K562 (cell line): ENCODE results near the gene C7orf57. TPM values are rescaled to one million over a fixed set of nuclear protein-coding genes. Genes with fewer than 3 reads are reported as not detected.

Experiments
- ATAC-seq: fragments of 200-7000 bp; cut with Tn5 transposase; 3 replicates; pipeline ENCODE4 v1.9.1; 2020; ENCODE audit warnings: moderate library complexity
- BruUV-seq: library from RNA; stranded (reverse); fragments of 400-500 nt; replicated peaks from 2 replicates; lab custom pipeline; 2021; lab: Mats Ljungman, UMichigan
- CTCF ChIA-PET: fragments of 300-600 bp; formaldehyde crosslinking; extraction: SDS; loops from one replicate; lab custom pipeline; 2021; ENCODE audit warnings: low intra/inter-chr PET ratio; lab: Yijun Ruan, JAX
- POLR2A ChIA-PET: fragments of 300-600, 350-650 bp; sonication (Branson Sonifier 250); formaldehyde crosslinking; extraction: SDS; loops from one replicate; lab custom pipeline; 2021; ENCODE audit warnings: antibody characterized with exemption, inconsistent platforms; lab: Yijun Ruan, JAX
- DNase-seq, 4 experiments: peaks; one replicate each; pipeline versions ENCODE4 v3.0.0 to v3.0.0-alpha.2; 2011 to 2018; ENCODE audit warnings: low spot score in 3 of 4, mixed read lengths in 3 of 4; ENCODE audit errors: extremely low read depth in 1 of 4
- FAIRE-seq: peaks from 2 replicates; lab custom pipeline; 2011; peaks lifted over from hg19 to GRCh38; lab: Jason Lieb, UNC
- H2AFZ ChIP-seq: 2 replicates; pipeline ENCODE4 v1.6.0; 2011; ENCODE audit warnings: low read depth, low read length, control low read depth, inconsistent platforms
- H3K27ac ChIP-seq: fragments of 200-600 bp; 3 replicates; pipeline ENCODE4 v1.8.0; 2011; ENCODE audit warnings: low read depth, mild to moderate bottlenecking, control low read depth, inconsistent platforms, low read length, moderate library complexity, mixed read lengths; ENCODE audit errors: extremely low read depth
- H3K27me3 ChIP-seq, 2 experiments: fragments of 300-600 bp in 1 of 2; 2 replicates in 1 of 2; 3 replicates in 1 of 2; pipeline versions ENCODE4 v1.6.0 to v1.8.0; 2011; ENCODE audit warnings: inconsistent platforms in 2 of 2, low read length in 2 of 2, mild to moderate bottlenecking in 1 of 2, mixed read lengths in 1 of 2, moderate library complexity in 1 of 2; ENCODE audit not compliant: control insufficient read depth in 2 of 2, insufficient read depth in 2 of 2
- H3K36me3 ChIP-seq: fragments of 300-600 bp; 3 replicates; pipeline ENCODE4 v1.8.0; 2011; ENCODE audit warnings: mild to moderate bottlenecking, low read length, inconsistent platforms; ENCODE audit not compliant: control insufficient read depth, insufficient read depth
- H3K4me1 ChIP-seq, 2 experiments: fragments of 200-600 bp in 1 of 2; replicated peaks in 1 of 2; 2 replicates in 1 of 2; 3 replicates in 1 of 2; pipeline versions ENCODE4 v1.5.1 to v1.8.0; 2011; ENCODE audit warnings: inconsistent platforms in 2 of 2, low read length in 2 of 2, mild to moderate bottlenecking in 1 of 2, mixed read lengths in 1 of 2, moderate library complexity in 1 of 2; ENCODE audit not compliant: control insufficient read depth in 2 of 2, insufficient read depth in 2 of 2
- H3K4me2 ChIP-seq: 2 replicates; pipeline ENCODE4 v1.6.1; 2011; ENCODE audit warnings: low read length, control low read depth, inconsistent platforms, mixed read lengths; ENCODE audit not compliant: insufficient read depth
- H3K4me3 ChIP-seq: fragments of 200-600 bp; sonication (generic), shearing (Covaris generic); 2 replicates; pipeline ENCODE4 v1.5.1; 2016; ENCODE audit warnings: control low read depth, inconsistent platforms
- H3K79me2 ChIP-seq: fragments of 200-600 bp; 3 replicates; pipeline ENCODE4 v1.8.0; 2011; ENCODE audit warnings: low read length, inconsistent platforms; ENCODE audit not compliant: control insufficient read depth, insufficient read depth
- H3K9ac ChIP-seq, 2 experiments: 2 replicates each; pipeline versions ENCODE4 v1.6.0 to v1.6.1; 2011; ENCODE audit warnings: low read depth in 2 of 2, low read length in 2 of 2, control low read depth in 1 of 2, inconsistent platforms in 1 of 2, mild to moderate bottlenecking in 1 of 2, mixed read lengths in 1 of 2; ENCODE audit not compliant: insufficient read depth in 1 of 2
- H3K9me1 ChIP-seq: one replicate; pipeline ENCODE4 v1.6.0; 2011; ENCODE audit warnings: inconsistent platforms, mild to moderate bottlenecking, low read length, moderate library complexity; ENCODE audit not compliant: control insufficient read depth, insufficient read depth
- H3K9me3 ChIP-seq: replicated peaks from 2 replicates; pipeline ENCODE4 v1.5.1; 2011; ENCODE audit warnings: low read depth, low read length, inconsistent platforms; ENCODE audit not compliant: control insufficient read depth, insufficient read depth
- H4K20me1 ChIP-seq: replicated peaks from 2 replicates; pipeline ENCODE4 v1.6.1; 2011; ENCODE audit warnings: low read length, inconsistent platforms, mixed read lengths; ENCODE audit not compliant: control insufficient read depth, insufficient read depth
- HDAC3 ChIP-seq: fragments of 450-650 bp; IDR thresholded peaks from 2 replicates; pipeline ENCODE4 v1.6.1; 2018; ENCODE audit warnings: borderline replicate concordance, mild to moderate bottlenecking, moderate library complexity; ENCODE audit not compliant: partially characterized antibody
- MCM2 ChIP-seq: fragments of 450-650 bp; IDR thresholded peaks from 2 replicates; pipeline ENCODE4 v1.6.1; 2017; ENCODE audit warnings: low read depth, mild to moderate bottlenecking
- ZNF197 ChIP-seq: fragments of 200-800 bp; sonication (Bioruptor generic); IDR thresholded peaks from 2 replicates; pipeline ENCODE4 v1.6.1; 2016; ENCODE audit warnings: low read depth, missing genetic modification characterization, missing compliant biosample characterization
- WGBS: fragments of 100-300 bp; shearing (Covaris generic); methylation state at CpG from one replicate; pipeline ENCODE4 v1.1.6; 2016; ENCODE audit warnings: low coverage, mixed read lengths; ENCODE audit not compliant: insufficient coverage; ENCODE audit errors: missing lambda C conversion rate; 5-methylcytosine and 5-hydroxymethylcytosine counted together
- in situ Hi-C: fragments of 300-500 bp; cut with MboI; formaldehyde crosslinking; loops from 4 replicates; pipeline ENCODE4 v1.15.0; 2018; ENCODE audit warnings: inconsistent platforms, mixed read lengths
- intact Hi-C: fragments of 100-400 bp; cut with micrococcal nuclease; formaldehyde crosslinking; loops from 2 replicates; pipeline ENCODE4 v1.14.2; 2022
- polyA plus RNA-seq, 8 experiments: library from polyadenylated mRNA; depleted of rRNA in 4 of 8; stranded (reverse) in 5 of 8; unstranded in 3 of 8; fragments of >200 nt; fragmentation: Nextera tagmentation in 2 of 8; fragmentation: Illumina TruSeq in 1 of 8; extraction: Ambion mirVana in 2 of 8; extraction: Trizol in 1 of 8; gene quantifications; 2 replicates each; pipeline versions ENCODE4 v1.2.1 to v1.2.3, GENCODE V29; 2011 to 2014; ENCODE audit warnings: inconsistent platforms in 1 of 8, missing spikeins in 1 of 8
- total RNA-seq, 7 experiments: library from RNA; depleted of rRNA in 6 of 7; stranded (reverse); fragments of >200 nt in 6 of 7; fragmentation: Illumina TruSeq in 2 of 7; extraction: Trizol in 2 of 7; gene quantifications; 2 replicates each; pipeline versions ENCODE4 v1.2.1 to v1.2.3, GENCODE V29; 2011 to 2021; ENCODE audit warnings: low replicate concordance in 1 of 7

C7orf57 gene
- total and polyA plus RNA-seq, 9 of the 15 experiments (the other 6 are each of a cell fraction or from before 2014, with no cell fraction given) = not detected

DNA sequence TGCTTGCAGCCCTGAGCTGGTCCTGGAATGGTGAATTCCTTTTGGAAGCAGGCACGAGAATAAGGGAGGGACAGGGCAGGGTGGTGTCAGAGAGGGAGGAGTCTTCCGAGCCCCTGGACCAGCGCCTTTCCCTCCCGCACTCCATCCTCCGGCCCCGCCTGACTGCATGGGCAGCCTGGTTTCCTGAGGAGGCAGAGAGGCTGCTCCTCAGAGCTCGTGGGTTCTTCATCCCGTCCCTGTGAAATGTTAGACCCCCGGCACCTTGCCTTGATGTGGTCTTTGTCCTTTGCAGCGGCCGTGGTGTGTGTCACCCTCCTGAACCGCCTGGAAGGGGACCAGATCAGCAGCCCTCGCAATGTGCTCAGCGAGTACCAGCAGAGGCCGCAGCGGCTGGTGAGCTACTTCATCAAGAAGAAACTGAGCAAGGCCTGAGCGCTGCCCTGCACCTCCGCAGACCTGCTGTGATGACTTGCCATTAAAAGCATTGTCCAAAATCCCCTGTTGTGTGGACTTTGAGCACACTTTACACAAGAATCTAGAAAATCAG lies 72.7 kb downstream of the C7orf57 start:
- ATAC-seq = peak; percentile 59; the same call in 2 of the 3 replicates
- H3K27ac ChIP-seq = no peak overlapping the region
- no peaks in the 10 kb centered on the region for H3K9me3 ChIP-seq
- peak in 1 of 4 experiments; percentile 14 for DNase-seq
- no peak overlapping the region for H2AFZ ChIP-seq
- H3K4me1 ChIP-seq = peaks cover 0 to 4% of the 10 kb centered on the region in 2 experiments; a peak in 1 of 5 replicates
- no TSS peak for BruUV-seq
- no peak for FAIRE-seq
- H3K9ac ChIP-seq = no peak overlapping the region
- 13% methylated on average over 16 of the region's 18 CpGs for WGBS
- CTCF ChIA-PET = interaction anchor here (1.1 to 5.2 kb wide), 2 partner anchors 117 to 162 kb away, joined by 3 to 39 read pairs; no protein-coding TSS in a partner anchor
- H3K79me2 ChIP-seq = no peaks in the 10 kb centered on the region
- no peaks in the 10 kb centered on the region for H3K36me3 ChIP-seq
- no peak for TF ChIP-seq HDAC3
- H3K27me3 ChIP-seq = peaks cover 0 to 29% of the 10 kb centered on the region in 2 experiments; a peak in 2 of 5 replicates
- no peak overlapping the region for H3K4me2 ChIP-seq
- in situ Hi-C loops (no loop called here), intact Hi-C loops (no loop called here)
- H4K20me1 ChIP-seq = peaks cover 5% of the 10 kb centered on the region
- H3K9me1 ChIP-seq = no peaks in the 10 kb centered on the region
- no peak overlapping the region for H3K4me3 ChIP-seq
- POLR2A ChIA-PET = interaction anchor here (0.6 kb wide), 1 partner anchor 163 kb away, joined by 3 read pairs; no protein-coding TSS in a partner anchor

GRCh38 chr7:48108959-48109847 lies 73.9 kb downstream of the C7orf57 start:
- H3K27ac ChIP-seq = no peak overlapping the region
- intact Hi-C loops = no loop called here

More at GRCh38 chr7:48108959-48109847, 73.9 kb downstream of the C7orf57 start:
- FAIRE-seq (no peak), ATAC-seq (no peak)
- Histone ChIP-seq H3K9ac (no peak overlapping the region), H3K4me3 (no peak overlapping the region), H3K9me3 (no peaks in the 10 kb centered on the region), H3K27me3 (peaks cover 0 to 29% of the 10 kb centered on the region in 2 experiments; a peak in 2 of 5 replicates), H4K20me1 (peaks cover 5% of the 10 kb centered on the region), H3K79me2 (no peaks in the 10 kb centered on the region), H3K4me2 (no peak overlapping the region), H2AFZ (no peak overlapping the region), H3K36me3 (no peaks in the 10 kb centered on the region), H3K9me1 (no peaks in the 10 kb centered on the region)
- WGBS = 2% methylated on average over 5 of the region's 5 CpGs
- ChIA-PET POLR2A (interaction anchor here (0.8 kb wide), 1 partner anchor 182 kb away, joined by 3 read pairs; no protein-coding TSS in a partner anchor), CTCF (interaction anchor here (0.7 to 5.2 kb wide), 4 partner anchors 117 to 164 kb away, joined by 3 to 39 read pairs (median 3); no protein-coding TSS in a partner anchor)
- in situ Hi-C loops = no loop called here
- BruUV-seq = no TSS peak
- TF ChIP-seq MCM2 (no peak), ZNF197 (no peak)
- TF ChIP-seq, all 486 proteins: peak for 0
- no peak for DNase-seq
- H3K4me1 ChIP-seq = peaks cover 0 to 4% of the 10 kb centered on the region in 2 experiments; a peak in 1 of 5 replicates
